GM12892 (cell line): ENCODE measurements around the gene METTL8.

Source experiments
- DNase-seq: peaks from one replicate; pipeline ENCODE4 v3.0.0; 2011; ENCODE audit not compliant: insufficient read length
- FAIRE-seq: peaks from 2 replicates; lab custom pipeline; 2011; peaks lifted over from hg19 to GRCh38; lab: Jason Lieb, UNC
- POLR2A ChIP-seq: IDR thresholded peaks from 2 replicates; pipeline ENCODE4 v1.6.1; 2011; ENCODE audit warnings: low read depth, low read length, control low read depth
- POLR2AphosphoS5 ChIP-seq: IDR thresholded peaks from 2 replicates; pipeline ENCODE4 v1.6.1; 2011; ENCODE audit warnings: low read depth, low read length, control low read depth
- TAF1 ChIP-seq: IDR thresholded peaks from 2 replicates; pipeline ENCODE4 v1.6.1; 2011; ENCODE audit warnings: low read depth, mild to moderate bottlenecking, control low read depth, low read length, borderline replicate concordance

Gene METTL8

DNA sequence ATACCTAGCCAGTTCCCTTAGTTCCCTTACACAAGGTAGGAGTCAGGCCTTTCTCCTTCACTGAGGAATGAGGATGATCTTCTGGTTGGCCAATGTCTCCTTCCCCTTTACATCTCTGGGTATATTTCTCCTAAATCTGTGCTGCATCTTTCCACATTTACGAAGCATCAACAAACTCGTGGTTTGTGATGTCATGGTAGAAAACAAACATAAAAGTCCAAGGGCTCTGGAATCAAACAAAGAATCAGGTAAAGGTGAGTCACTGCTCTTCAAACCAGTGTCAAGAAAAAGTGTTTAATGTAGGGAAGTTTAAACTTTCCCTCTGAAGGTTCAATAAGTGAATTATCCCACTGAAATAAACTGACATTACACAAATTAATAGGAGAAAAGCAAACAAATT lies 122.9 kb downstream of the METTL8 start:
- FAIRE-seq (no peak), DNase-seq (no peak)
- TF ChIP-seq POLR2A (no peak), POLR2AphosphoS5 (no peak), TAF1 (no peak)

DNA sequence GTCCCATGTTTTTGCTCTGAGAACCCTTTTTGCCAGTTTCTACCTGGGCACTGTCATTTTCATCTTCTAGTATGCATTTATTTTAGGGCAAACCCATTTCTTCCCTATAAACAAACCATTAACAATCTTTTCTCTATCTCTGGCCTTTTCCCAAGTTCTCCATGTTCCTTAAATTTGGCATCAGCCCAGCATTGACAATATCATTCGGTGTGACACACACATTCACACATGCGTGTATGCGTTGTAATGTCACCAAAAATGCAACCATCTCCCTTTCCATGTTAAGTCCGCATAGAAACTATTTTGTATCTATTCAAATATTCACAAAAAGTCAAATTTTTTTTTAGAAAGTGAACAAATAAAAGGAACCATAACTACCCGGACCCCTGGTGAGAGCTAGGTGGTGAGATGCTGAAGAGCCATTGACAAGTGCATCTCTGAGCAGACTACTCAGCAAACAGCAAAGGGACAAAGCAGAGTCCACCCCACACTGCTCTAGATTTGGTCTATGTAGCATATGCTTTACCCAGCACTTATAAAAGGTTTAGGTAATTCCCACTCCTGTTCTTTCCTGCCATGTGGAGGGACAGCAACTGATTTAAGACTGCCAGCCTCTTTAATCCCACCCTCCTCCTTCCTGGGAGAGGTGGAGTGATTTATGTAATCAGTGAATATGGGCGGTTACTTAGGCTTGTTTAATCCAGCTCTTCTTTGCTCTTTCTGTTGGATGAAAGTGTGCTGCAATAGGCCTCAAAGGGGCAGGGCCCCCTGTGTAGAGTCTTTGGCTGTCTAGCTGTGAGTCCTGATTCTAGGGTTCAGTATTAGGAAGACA lies 124.1 kb downstream of the METTL8 start:
- TF ChIP-seq POLR2A, result no peak
- no peak for TF ChIP-seq TAF1
- TF ChIP-seq POLR2AphosphoS5, result no peak
- DNase-seq (no peak), FAIRE-seq (no peak)

DNA sequence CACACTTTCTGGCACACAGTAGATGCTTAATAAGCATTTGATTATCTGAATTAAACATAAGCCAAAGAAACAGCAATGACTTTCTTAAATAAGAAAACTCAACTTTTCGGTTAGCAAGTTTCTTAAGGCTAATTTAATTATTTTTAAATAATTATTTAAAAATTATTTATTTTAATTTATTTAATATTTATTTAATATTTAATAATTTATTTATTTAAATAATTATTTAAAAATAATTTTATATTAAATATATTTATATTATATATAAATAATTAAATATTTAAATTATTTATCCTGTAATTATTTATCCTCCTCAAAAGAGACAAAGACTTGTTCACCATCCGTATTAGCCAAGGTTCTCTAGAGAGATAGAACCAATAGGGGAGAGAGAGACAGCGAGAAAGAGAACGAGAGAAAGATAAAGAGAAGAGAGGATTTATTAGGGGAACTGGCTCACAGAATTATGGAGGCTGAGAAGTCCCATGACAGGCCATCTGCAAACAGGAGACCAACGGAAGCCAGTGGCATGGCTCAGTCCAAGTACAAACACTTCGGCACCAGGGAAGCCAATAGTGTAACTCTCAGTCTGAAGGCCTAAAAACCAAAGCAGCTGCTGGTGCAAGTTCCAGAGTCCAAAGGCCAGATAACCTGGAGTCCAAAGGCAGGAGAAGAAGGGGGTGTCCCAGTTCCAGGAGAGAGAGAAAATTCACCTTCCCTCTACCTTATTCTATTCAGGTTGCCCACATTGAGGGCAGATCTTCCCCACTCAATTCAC lies 125.3 kb downstream of the METTL8 start:
- TF ChIP-seq POLR2A, result no peak
- TF ChIP-seq TAF1, result no peak
- no peak for TF ChIP-seq POLR2AphosphoS5
- DNase-seq (no peak), FAIRE-seq (no peak)

DNA sequence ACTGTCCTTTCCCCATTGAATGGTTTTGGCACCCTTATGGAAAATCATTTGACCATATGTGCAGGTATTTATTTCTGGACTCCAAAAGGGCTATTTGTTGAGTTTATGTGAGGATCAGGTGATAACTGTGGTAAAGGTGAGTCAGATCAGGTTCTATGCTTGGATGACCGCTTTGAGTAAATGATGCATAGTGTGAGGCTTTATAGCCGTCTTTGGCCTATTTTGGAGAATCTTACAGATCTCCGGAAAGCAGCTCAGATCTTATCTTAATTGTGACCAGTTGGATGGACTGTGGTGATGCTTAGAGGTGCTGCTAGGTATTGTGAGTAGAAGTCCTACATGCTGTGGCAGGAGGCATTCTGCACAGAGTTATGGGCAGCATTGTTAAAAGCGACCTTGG lies 126.2 kb downstream of the METTL8 start:
- no peak for TF ChIP-seq POLR2AphosphoS5
- no peak for TF ChIP-seq POLR2A
- TF ChIP-seq TAF1, result no peak
- DNase-seq (no peak), FAIRE-seq (peak; percentile 89)

DNA sequence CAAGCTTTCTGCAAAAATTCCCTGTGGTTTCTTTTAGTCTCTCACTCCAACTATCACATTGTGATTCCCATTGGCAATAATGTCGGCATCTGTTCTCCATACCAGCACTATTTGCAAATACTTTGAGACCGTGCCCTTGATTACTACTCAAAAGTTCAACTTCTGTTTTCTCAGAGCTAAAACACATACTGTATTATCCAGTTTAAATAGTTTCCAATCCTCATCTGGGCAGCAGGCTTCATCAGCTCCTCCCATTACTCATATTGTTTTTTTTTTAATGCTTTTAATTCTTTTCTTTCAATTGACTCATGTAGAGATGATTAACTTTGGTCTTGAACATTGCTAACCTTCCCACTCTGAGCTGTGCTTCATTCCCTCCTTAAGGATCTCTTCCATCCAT lies 135.8 kb downstream of the METTL8 start:
- DNase-seq (no peak), FAIRE-seq (no peak)

DNA sequence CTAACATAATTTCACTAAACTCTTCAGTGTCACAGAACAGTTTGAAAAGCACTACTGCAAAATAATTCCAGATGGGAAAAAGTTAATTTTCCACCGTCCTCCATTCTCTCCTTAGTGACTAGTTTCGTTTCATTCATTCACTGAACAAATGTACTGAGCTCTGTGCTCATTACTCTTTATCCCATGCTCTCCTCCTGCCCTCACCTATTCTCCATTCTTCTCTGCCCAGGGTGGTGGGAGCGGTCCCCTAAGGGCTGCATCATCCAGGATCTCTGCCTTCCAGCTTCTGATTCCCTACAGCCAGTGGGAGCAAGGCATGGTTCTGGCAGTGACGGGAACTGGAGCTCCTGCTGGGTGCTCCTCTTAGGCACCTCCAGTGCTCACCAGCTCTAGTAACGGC lies 139.2 kb downstream of the METTL8 start:
- DNase-seq (no peak), FAIRE-seq (no peak)
- TF ChIP-seq TAF1, result no peak
- no peak for TF ChIP-seq POLR2AphosphoS5
- no peak for TF ChIP-seq POLR2A

More for the DNA sequence above, 135.8 kb downstream of the METTL8 start:
- TF ChIP-seq TAF1 (no peak), POLR2A (no peak), POLR2AphosphoS5 (no peak)

DNA sequence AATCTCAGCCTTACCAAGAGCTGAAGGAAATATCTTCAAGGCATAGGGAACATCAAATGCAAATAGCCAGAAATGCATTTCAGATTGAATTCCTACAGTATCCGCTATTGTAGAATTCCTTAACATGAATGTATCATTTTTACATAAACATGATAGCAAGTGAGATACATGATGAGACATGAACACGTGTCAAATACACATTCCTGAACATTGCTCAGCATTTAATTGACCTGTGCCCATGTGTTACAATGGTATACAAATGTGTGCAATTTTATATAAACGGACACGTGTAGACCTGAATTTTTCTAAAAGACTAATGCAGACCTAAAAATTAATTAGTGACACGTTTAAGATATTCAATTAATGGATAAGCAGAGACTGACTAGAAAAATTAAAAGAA lies 140.1 kb downstream of the METTL8 start:
- no peak for DNase-seq
- FAIRE-seq, result no peak
- TF ChIP-seq POLR2A (no peak), POLR2AphosphoS5 (no peak), TAF1 (no peak)

GRCh38 chr2:171289991-171290390 lies 143.8 kb downstream of the METTL8 start:
- FAIRE-seq (no peak), DNase-seq (no peak)
- TF ChIP-seq TAF1, result no peak
- no peak for TF ChIP-seq POLR2A
- TF ChIP-seq POLR2AphosphoS5, result no peak

DNA sequence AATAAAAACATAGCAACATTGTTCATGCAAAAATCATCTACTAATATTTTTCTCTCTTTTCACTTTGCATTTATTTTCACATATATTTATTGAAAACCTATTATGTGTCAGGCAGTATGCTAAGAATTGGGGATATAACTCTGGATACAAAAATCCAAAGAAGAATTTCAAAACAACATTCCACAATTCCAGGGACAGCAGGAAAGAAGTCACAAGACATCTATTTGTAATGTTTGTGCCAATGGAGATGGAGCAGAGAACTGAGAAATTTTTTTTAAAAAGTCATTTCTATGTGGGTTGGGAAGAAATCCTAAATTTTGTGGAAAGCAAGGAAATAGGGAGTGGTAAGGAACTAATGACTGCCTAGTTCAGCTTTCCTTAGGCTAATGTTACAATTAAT lies 144.5 kb downstream of the METTL8 start:
- FAIRE-seq, result no peak
- no peak for TF ChIP-seq POLR2A
- no peak for TF ChIP-seq POLR2AphosphoS5
- no peak for TF ChIP-seq TAF1
- no peak for DNase-seq

DNA sequence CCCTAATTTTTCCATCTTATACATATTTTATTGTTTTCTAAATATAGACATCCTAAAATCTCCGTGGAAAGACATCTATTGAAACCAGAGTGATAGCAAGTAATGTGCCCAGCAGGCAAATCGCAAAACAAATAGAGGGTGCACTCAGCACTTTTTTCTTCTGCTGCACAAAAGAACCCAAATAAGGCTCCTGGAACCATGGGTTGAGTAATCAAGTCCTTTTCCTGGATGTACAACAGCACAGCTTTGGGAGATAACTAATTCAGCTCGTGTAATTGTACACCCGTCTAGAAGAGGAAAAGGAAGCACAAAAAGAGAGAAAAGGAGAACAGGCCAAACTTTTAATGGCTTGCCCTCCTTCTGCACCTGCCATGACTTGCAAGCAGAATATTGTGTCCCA lies 146.2 kb downstream of the METTL8 start:
- TF ChIP-seq POLR2A, result no peak
- no peak for TF ChIP-seq POLR2AphosphoS5
- no peak for TF ChIP-seq TAF1
- DNase-seq, result no peak
- no peak for FAIRE-seq

GRCh38 chr2:171287036-171287571 lies 146.7 kb downstream of the METTL8 start:
- TF ChIP-seq TAF1 (no peak), POLR2AphosphoS5 (no peak), POLR2A (no peak)
- no peak for FAIRE-seq
- no peak for DNase-seq

DNA sequence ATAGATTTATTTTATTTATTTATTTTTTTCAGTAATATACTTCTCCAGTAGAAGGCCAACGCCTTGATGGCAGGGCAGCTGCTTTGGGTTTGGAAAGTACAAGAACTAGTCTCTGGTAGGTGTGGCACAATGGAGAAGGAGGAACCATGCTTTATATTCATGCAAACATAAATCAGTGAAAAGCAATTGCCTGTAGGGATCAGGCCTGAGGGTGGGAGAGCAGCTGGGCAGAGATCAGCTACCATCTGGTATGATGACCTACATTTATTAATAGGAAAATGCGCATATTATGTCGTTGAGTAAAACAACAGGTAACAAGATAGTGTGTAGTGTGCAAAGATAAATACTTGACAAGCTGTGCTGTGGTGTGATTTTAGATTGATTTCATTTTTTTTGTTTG lies 152.7 kb downstream of the METTL8 start:
- no peak for FAIRE-seq
- DNase-seq, result no peak
- no peak for TF ChIP-seq TAF1
- no peak for TF ChIP-seq POLR2A
- TF ChIP-seq POLR2AphosphoS5, result no peak
